BE2C (cell line): Measurements from ENCODE around the gene NCOA7.
"Not testable (repeated sequence)": the region's sequence is repeated elsewhere in the genome, so short reads cannot be mapped to it uniquely, and the experiment has no call there.

Experiments used
- DNase-seq: peaks from one replicate; pipeline ENCODE4 v3.0.0-alpha.2; 2020
- H3K27me3 ChIP-seq: fragments of 250-450 bp; sonication (Bioruptor Pico); 2 replicates; pipeline ENCODE4 v1.5.1; 2020; ENCODE audit warnings: mild to moderate bottlenecking
- H3K36me3 ChIP-seq: fragments of 250-450 bp; sonication (Bioruptor Pico); 2 replicates; pipeline ENCODE4 v1.5.1; 2020; ENCODE audit warnings: mild to moderate bottlenecking
- H3K4me1 ChIP-seq: fragments of 250-450 bp; sonication (Bioruptor Pico); 2 replicates; pipeline ENCODE4 v1.5.1; 2020
- H3K4me3 ChIP-seq: 2 replicates; pipeline ENCODE4 v1.5.1; 2011; ENCODE audit warnings: low read depth, low read length
- H3K9me3 ChIP-seq: fragments of 250-450 bp; sonication (Bioruptor Pico); 2 replicates; pipeline ENCODE4 v1.5.1; 2020
- TF ChIP-seq, protein P1 (sequence below): IDR thresholded peaks from 2 replicates; pipeline ENCODE4 v1.5.1; 2012; ENCODE audit warnings: mild to moderate bottlenecking, low read depth, low read length

Gene NCOA7

GRCh38 chr6:125846292-125847024, 55.7 kb downstream of the NCOA7 start:
- no peaks in the 10 kb centered on the region for H3K9me3 ChIP-seq
- no peaks in the 10 kb centered on the region for H3K27me3 ChIP-seq
- peaks cover 58% of the 10 kb centered on the region for H3K4me1 ChIP-seq
- H3K4me3 ChIP-seq = no peak overlapping the region
- no peak for DNase-seq
- TF ChIP-seq, protein P1, sequence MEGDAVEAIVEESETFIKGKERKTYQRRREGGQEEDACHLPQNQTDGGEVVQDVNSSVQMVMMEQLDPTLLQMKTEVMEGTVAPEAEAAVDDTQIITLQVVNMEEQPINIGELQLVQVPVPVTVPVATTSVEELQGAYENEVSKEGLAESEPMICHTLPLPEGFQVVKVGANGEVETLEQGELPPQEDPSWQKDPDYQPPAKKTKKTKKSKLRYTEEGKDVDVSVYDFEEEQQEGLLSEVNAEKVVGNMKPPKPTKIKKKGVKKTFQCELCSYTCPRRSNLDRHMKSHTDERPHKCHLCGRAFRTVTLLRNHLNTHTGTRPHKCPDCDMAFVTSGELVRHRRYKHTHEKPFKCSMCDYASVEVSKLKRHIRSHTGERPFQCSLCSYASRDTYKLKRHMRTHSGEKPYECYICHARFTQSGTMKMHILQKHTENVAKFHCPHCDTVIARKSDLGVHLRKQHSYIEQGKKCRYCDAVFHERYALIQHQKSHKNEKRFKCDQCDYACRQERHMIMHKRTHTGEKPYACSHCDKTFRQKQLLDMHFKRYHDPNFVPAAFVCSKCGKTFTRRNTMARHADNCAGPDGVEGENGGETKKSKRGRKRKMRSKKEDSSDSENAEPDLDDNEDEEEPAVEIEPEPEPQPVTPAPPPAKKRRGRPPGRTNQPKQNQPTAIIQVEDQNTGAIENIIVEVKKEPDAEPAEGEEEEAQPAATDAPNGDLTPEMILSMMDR = no peak
- peaks cover 11% of the 10 kb centered on the region for H3K36me3 ChIP-seq

GRCh38 chr6:125848286-125848685, 57.5 kb downstream of the NCOA7 start:
- DNase-seq, H3K9me3 ChIP-seq, H3K4me3 ChIP-seq, H3K27me3 ChIP-seq: not testable (repeated sequence)
- Histone ChIP-seq H3K36me3 (peaks cover 11% of the 10 kb centered on the region), H3K4me1 (peaks cover 51% of the 10 kb centered on the region)

DNA sequence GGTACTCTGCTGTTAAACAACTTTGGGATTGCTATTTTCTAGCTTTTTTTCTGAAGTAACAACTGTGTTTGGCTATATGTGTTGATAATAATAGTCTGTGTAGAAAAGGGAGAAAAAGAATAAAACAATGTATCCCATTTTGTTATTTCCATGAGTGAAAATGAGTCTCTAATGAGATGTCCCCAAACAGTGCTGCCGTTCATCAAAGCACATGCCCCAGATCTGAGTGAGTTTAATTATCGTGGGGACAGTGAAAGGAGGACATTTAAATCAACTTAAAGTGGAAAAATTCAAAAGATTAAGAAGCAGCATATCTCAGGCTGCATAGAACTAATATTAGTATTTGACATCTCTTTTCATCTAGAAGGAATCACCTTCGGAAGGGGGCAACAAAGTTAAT, 59.6 kb downstream of the NCOA7 start:
- peaks cover 20% of the 10 kb centered on the region for H3K36me3 ChIP-seq
- H3K27me3 ChIP-seq = no peaks in the 10 kb centered on the region
- DNase-seq = no peak
- H3K9me3 ChIP-seq = no peaks in the 10 kb centered on the region
- H3K4me3 ChIP-seq = no peak overlapping the region
- H3K4me1 ChIP-seq = peaks cover 34% of the 10 kb centered on the region
- TF ChIP-seq, protein P1 = no peak

DNA sequence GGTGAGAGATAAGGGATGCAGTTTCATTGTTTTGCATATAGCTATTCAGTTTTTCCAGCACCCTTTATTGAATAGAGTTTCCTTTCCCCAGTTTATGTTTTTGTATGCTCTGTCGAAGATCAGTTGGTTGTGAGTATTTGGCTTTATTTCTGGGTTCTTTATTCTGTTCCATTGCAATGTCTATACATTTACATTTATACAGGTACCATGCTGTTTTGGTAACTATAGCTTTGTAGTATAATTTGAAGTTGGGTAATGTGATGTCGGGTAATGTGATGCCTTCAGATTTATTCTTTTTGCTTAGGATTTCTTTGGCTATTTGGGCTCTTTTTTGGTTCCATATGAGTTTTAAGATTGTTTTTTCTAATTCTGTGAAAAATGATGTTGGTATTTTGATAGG, 61.8 kb downstream of the NCOA7 start:
- TF ChIP-seq, protein P1 = no peak
- H3K9me3 ChIP-seq = no peaks in the 10 kb centered on the region
- no peaks in the 10 kb centered on the region for H3K27me3 ChIP-seq
- H3K36me3 ChIP-seq = peaks cover 35% of the 10 kb centered on the region
- no peak for DNase-seq
- H3K4me3 ChIP-seq = no peak overlapping the region
- H3K4me1 ChIP-seq = peaks cover 15% of the 10 kb centered on the region

DNA sequence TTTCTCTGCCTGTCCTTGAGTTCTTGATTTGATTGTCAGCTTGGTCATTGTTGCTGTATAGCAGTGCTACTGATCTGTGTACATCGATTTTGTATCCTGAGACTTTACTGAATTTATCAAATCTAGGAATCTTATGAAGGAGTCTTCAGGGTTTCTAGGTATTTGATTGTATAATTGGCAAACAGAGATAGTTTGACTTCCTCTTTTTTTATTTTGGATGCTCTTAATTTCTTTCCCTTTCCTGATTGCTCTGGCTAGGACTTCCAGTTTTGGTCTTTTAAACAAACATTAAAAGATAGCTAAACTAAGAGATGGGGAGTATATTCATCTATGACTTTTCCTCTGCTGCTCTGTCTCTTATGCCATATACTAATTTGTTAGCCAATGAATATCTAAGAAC, 62.4 kb downstream of the NCOA7 start:
- H3K27me3 ChIP-seq = no peaks in the 10 kb centered on the region
- H3K36me3 ChIP-seq = peaks cover 32% of the 10 kb centered on the region
- H3K4me1 ChIP-seq = peaks cover 15% of the 10 kb centered on the region
- TF ChIP-seq, protein P1 = no peak
- H3K4me3 ChIP-seq = no peak overlapping the region
- H3K9me3 ChIP-seq = no peaks in the 10 kb centered on the region
- no peak for DNase-seq

DNA sequence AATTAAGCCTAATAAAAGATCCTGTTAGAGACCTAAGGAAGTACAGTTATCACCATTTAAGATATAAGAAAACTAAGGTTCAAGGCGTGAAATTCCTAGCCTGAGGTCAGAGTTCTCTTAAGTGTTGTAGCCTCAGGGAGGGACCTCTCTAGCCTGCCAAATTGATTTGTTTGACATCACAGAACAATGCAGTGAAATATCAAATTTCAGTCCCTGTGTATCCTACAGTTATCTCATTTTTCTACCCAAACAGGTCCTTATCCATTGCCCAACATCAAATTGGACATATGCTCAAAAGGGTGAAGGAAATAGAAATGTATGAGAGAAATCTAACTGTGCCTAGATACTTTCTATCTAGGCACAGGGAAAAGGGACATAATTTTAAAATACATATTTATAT, 63.0 kb downstream of the NCOA7 start:
- H3K36me3 ChIP-seq = peaks cover 26% of the 10 kb centered on the region
- H3K9me3 ChIP-seq = no peaks in the 10 kb centered on the region
- no peak for DNase-seq
- no peak overlapping the region for H3K4me3 ChIP-seq
- H3K4me1 ChIP-seq = peaks cover 15% of the 10 kb centered on the region
- TF ChIP-seq, protein P1 = no peak
- H3K27me3 ChIP-seq = no peaks in the 10 kb centered on the region
